GM23338 (cell line): ENCODE results near the gene LRBA. TPM values are rescaled to one million over a fixed set of nuclear protein-coding genes. Genes with fewer than 3 reads are reported as not detected.

Source experiments
- CTCF ChIP-seq, 2 experiments: fragments of 200-600 bp in 1 of 2; sonication (generic) in 1 of 2; conservative IDR thresholded peaks; 2 replicates each; pipeline versions ENCODE4 v1.5.1 to v1.6.1; 2016 to 2017; ENCODE audit warnings: antibody characterized with exemption in 2 of 2, low read depth in 2 of 2, mild to moderate bottlenecking in 2 of 2, moderate library complexity in 1 of 2
- ZNF114 ChIP-seq: fragments of 250-450 bp; sonication (Bioruptor Pico); IDR thresholded peaks from 2 replicates; pipeline ENCODE4 v1.5.0; 2020; ENCODE audit warnings: mild to moderate bottlenecking, moderate library complexity
- ZNF331 ChIP-seq: fragments of 250-450 bp; sonication (Bioruptor Pico); IDR thresholded peaks from 2 replicates; pipeline ENCODE4 v1.5.0; 2020; ENCODE audit warnings: low read depth, mild to moderate bottlenecking, moderate library complexity
- polyA plus RNA-seq: library from polyadenylated mRNA; unstranded; fragments of >200 nt; fragmentation: Nextera tagmentation; extraction: Ambion mirVana; gene quantifications from 2 replicates; pipeline ENCODE4 v1.2.1, GENCODE V29; 2016
- total RNA-seq: library from RNA; depleted of rRNA; stranded (reverse); fragments of >200 nt; shearing (Covaris generic); gene quantifications from 2 replicates; pipeline ENCODE4 v1.2.3, GENCODE V29; 2014
- TF ChIP-seq, protein P1 (sequence below): fragments of 250-450 bp; sonication (Bioruptor Pico); IDR thresholded peaks from 2 replicates; pipeline ENCODE4 v1.5.0; 2020; ENCODE audit warnings: mild to moderate bottlenecking, moderate library complexity
- TF ChIP-seq, protein P2 (sequence below): IDR thresholded peaks from one replicate; pipeline ENCODE4 v1.6.1; 2018; ENCODE audit warnings: antibody characterized with exemption; ENCODE audit not compliant: unreplicated experiment

The LRBA gene
- total and polyA plus RNA-seq, 2 experiments from 2014 or later = 23.3 to 126 TPM

DNA sequence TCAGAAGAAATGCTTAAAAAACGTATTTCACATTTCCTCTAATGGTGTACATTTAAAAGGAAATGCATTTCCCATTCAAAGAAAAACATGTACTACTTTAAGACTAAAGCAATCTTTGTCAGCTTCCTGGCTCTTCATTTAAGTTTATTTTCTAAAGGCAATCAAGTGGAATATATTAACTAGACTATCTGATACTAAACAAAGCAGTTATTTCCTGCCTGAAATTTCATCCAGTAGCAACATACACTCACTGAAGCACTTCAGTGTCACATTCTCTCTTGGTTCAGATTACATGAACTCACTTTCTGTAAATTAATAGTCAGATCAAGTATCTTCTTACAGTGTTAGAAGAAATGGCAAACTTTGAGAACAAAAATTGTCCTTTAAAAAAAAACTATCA is 42.5 kb downstream of the LRBA start (continued):
- TF ChIP-seq, protein P1, sequence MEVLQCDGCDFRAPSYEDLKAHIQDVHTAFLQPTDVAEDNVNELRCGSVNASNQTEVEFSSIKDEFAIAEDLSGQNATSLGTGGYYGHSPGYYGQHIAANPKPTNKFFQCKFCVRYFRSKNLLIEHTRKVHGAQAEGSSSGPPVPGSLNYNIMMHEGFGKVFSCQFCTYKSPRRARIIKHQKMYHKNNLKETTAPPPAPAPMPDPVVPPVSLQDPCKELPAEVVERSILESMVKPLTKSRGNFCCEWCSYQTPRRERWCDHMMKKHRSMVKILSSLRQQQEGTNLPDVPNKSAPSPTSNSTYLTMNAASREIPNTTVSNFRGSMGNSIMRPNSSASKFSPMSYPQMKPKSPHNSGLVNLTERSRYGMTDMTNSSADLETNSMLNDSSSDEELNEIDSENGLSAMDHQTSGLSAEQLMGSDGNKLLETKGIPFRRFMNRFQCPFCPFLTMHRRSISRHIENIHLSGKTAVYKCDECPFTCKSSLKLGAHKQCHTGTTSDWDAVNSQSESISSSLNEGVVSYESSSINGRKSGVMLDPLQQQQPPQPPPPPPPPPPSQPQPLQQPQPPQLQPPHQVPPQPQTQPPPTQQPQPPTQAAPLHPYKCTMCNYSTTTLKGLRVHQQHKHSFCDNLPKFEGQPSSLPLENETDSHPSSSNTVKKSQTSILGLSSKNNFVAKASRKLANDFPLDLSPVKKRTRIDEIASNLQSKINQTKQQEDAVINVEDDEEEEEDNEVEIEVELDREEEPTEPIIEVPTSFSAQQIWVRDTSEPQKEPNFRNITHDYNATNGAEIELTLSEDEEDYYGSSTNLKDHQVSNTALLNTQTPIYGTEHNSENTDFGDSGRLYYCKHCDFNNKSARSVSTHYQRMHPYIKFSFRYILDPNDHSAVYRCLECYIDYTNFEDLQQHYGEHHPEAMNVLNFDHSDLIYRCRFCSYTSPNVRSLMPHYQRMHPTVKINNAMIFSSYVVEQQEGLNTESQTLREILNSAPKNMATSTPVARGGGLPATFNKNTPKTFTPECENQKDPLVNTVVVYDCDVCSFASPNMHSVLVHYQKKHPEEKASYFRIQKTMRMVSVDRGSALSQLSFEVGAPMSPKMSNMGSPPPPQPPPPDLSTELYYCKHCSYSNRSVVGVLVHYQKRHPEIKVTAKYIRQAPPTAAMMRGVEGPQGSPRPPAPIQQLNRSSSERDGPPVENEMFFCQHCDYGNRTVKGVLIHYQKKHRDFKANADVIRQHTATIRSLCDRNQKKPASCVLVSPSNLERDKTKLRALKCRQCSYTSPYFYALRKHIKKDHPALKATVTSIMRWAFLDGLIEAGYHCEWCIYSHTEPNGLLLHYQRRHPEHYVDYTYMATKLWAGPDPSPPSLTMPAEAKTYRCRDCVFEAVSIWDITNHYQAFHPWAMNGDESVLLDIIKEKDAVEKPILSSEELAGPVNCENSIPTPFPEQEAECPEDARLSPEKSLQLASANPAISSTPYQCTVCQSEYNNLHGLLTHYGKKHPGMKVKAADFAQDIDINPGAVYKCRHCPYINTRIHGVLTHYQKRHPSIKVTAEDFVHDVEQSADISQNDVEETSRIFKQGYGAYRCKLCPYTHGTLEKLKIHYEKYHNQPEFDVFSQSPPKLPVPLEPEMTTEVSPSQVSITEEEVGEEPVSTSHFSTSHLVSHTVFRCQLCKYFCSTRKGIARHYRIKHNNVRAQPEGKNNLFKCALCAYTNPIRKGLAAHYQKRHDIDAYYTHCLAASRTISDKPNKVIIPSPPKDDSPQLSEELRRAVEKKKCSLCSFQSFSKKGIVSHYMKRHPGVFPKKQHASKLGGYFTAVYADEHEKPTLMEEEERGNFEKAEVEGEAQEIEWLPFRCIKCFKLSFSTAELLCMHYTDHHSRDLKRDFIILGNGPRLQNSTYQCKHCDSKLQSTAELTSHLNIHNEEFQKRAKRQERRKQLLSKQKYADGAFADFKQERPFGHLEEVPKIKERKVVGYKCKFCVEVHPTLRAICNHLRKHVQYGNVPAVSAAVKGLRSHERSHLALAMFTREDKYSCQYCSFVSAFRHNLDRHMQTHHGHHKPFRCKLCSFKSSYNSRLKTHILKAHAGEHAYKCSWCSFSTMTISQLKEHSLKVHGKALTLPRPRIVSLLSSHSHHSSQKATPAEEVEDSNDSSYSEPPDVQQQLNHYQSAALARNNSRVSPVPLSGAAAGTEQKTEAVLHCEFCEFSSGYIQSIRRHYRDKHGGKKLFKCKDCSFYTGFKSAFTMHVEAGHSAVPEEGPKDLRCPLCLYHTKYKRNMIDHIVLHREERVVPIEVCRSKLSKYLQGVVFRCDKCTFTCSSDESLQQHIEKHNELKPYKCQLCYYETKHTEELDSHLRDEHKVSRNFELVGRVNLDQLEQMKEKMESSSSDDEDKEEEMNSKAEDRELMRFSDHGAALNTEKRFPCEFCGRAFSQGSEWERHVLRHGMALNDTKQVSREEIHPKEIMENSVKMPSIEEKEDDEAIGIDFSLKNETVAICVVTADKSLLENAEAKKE (CRISPR knock-in tag) = no peak
- TF ChIP-seq ZNF331 (CRISPR knock-in tag) (no peak), CTCF (conservative IDR thresholded peaks at IDR 0.05; ENCODE audit: low read depth in 2 of 2) (no peak), ZNF114 (CRISPR knock-in tag) (no peak)
- TF ChIP-seq, protein P2, sequence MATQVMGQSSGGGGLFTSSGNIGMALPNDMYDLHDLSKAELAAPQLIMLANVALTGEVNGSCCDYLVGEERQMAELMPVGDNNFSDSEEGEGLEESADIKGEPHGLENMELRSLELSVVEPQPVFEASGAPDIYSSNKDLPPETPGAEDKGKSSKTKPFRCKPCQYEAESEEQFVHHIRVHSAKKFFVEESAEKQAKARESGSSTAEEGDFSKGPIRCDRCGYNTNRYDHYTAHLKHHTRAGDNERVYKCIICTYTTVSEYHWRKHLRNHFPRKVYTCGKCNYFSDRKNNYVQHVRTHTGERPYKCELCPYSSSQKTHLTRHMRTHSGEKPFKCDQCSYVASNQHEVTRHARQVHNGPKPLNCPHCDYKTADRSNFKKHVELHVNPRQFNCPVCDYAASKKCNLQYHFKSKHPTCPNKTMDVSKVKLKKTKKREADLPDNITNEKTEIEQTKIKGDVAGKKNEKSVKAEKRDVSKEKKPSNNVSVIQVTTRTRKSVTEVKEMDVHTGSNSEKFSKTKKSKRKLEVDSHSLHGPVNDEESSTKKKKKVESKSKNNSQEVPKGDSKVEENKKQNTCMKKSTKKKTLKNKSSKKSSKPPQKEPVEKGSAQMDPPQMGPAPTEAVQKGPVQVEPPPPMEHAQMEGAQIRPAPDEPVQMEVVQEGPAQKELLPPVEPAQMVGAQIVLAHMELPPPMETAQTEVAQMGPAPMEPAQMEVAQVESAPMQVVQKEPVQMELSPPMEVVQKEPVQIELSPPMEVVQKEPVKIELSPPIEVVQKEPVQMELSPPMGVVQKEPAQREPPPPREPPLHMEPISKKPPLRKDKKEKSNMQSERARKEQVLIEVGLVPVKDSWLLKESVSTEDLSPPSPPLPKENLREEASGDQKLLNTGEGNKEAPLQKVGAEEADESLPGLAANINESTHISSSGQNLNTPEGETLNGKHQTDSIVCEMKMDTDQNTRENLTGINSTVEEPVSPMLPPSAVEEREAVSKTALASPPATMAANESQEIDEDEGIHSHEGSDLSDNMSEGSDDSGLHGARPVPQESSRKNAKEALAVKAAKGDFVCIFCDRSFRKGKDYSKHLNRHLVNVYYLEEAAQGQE = no peak
